Measurements from ENCODE around the gene GLP2R. TPM values are rescaled to one million over a fixed set of nuclear protein-coding genes. Genes with fewer than 3 reads are reported as not detected.

The GLP2R gene
- total RNA-seq, 1 donor: not detected

DNA sequence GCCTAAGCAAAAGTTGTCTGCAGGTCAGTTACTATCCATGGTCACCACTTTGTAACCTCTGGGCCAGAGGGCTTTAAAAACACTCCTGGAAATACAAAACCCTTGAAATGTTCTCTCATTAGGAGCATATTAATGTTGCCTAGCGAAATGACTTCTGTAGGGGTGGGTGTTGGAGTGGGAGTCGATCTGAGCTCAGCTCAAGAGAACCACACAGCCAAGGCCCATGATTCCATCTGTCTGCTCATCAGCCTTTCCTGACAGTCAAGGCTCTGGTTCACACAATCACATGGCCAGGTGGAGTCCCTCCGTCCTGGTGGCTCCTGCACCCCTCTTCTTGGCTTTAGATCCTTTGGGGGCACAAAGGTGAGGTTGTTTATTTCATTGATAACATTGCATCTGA, 52.6 kb downstream of the GLP2R start:
- TF ChIP-seq, protein P1, sequence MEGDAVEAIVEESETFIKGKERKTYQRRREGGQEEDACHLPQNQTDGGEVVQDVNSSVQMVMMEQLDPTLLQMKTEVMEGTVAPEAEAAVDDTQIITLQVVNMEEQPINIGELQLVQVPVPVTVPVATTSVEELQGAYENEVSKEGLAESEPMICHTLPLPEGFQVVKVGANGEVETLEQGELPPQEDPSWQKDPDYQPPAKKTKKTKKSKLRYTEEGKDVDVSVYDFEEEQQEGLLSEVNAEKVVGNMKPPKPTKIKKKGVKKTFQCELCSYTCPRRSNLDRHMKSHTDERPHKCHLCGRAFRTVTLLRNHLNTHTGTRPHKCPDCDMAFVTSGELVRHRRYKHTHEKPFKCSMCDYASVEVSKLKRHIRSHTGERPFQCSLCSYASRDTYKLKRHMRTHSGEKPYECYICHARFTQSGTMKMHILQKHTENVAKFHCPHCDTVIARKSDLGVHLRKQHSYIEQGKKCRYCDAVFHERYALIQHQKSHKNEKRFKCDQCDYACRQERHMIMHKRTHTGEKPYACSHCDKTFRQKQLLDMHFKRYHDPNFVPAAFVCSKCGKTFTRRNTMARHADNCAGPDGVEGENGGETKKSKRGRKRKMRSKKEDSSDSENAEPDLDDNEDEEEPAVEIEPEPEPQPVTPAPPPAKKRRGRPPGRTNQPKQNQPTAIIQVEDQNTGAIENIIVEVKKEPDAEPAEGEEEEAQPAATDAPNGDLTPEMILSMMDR (IDR thresholded peaks at IDR 0.05; ENCODE audit: insufficient read depth, low read length): no peak
- no peak overlapping the region for H3K4me3 ChIP-seq (ENCODE audit: low read depth, low read length)

DNA sequence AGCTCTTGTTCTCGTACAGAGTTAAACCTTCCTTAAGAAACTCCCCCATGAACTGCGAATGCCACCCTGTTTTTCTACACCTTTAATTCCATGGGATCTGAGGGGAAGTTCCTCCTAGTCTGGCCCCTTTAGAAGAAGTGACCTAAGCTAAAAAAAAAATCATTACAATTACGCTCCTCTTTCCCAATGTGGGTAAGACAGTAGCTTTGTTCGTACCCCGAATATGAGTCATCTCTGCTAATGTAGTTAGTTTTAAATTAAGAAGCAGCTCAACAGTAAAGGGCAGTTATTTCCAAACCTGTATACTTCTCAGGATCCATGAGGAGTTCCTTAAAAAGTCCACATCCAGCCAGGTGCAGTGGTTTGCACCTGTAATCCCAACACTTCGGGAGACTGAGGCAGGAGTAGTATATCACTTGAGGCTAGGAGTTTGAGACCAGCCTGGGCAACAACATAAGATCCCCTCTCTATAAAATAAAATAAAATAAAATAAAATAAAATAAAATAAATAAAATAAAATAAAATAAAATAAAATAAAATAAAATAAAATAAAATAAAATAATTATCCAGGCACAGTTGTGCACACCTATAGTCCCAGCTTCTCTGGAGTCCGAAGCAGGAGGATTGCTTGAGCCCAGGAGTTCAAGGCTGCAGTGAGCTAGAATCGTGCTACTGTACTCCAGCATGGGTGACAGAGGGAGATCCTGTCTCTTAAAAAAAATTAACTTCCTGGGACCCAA, 53.2 kb downstream of the GLP2R start:
- DNase-seq (ENCODE audit: low read depth): no peak
- TF ChIP-seq, protein P1 (IDR thresholded peaks at IDR 0.05; ENCODE audit: insufficient read depth, low read length): no peak

More for the DNA sequence above, 52.6 kb downstream of the GLP2R start:
- no peak for DNase-seq (ENCODE audit: low read depth)

DNA sequence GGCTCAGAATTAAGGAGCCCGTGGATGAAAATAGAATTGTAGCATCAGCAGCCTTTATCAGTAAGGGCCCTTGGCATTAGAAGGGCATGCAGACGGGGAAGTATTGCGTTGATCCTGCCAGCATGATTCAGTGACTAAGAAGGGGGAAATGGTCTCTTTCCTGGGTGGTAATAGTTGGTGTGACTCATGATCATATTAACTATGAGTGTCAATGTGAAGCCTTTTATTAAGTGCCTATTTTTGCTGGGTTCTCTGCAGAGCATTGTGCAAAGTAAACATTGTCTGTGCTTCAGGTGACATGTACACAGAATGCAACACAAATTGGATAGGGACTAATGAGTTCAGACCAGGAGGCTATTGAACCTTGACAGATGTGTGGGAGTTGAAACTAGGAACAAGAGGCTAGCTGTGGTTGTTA, 54.9 kb downstream of the GLP2R start:
- TF ChIP-seq, protein P1 (IDR thresholded peaks at IDR 0.05; ENCODE audit: insufficient read depth, low read length): no peak
- no peak for DNase-seq (ENCODE audit: low read depth)
- H3K4me3 ChIP-seq (ENCODE audit: low read depth, low read length): no peak overlapping the region

More for the DNA sequence above, 53.2 kb downstream of the GLP2R start:
- H3K4me3 ChIP-seq (ENCODE audit: low read depth, low read length): no peak overlapping the region

DNA sequence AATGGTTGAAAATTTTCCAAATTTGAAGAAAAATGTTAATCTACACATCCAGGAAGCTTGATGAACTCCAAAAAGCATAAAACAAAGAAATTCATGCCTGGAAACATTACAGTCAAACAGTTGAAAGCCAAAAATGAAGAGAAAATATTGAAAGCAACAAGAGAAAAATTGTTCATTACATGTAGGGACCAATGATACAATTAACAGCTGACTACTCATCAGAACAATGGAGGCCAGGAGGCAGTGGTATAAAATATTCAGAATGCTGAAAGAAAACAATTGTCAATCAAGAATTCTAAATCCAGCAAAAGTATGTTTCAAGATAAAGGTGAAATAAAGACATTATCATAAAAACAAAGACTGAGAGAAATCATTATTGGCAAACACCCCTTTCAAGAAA, 57.7 kb downstream of the GLP2R start:
- no peak overlapping the region for H3K4me3 ChIP-seq (ENCODE audit: low read depth, low read length)
- no peak for DNase-seq (ENCODE audit: low read depth)
- TF ChIP-seq, protein P1 (IDR thresholded peaks at IDR 0.05; ENCODE audit: insufficient read depth, low read length): no peak

DNA sequence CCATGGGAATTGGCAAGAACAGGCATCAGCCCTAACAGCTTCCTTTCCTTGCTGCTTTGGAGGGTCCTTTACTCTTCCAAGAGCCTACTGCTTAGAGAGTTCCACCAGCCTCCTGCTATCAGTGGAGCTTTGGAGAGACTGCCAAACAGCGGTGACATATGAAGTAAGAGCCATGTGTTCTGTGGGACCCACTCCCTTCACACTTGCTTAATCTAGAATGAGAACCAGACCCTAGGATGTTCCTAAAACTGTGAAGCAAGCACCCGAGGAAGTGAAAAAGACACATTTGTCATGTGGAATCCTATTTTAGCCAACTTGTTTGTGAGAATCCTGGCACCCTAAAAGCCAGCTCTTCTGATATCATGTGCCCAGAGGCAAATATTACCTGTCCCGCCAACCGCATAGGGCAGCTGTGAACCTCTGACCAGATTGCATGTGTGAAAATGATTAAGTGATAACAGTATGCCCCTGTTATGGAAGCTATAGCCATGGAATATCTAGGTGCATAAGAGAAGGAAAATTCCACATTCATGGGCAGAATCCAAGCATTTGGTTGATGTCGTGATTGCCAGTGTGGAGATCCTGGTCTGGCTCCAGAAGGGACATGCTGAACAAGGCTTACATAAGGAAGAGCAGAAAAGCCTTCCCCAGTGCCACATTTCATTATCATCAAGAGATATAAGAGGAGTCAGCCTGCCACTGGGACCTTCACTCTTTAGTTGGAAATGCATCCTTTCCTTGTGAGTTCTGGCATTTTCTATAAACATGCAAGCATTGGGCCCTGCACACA, 60.6 kb downstream of the GLP2R start:
- H3K4me3 ChIP-seq (ENCODE audit: low read depth, low read length): no peak overlapping the region
- TF ChIP-seq, protein P1 (IDR thresholded peaks at IDR 0.05; ENCODE audit: insufficient read depth, low read length): no peak
- DNase-seq (ENCODE audit: low read depth): no peak

DNA sequence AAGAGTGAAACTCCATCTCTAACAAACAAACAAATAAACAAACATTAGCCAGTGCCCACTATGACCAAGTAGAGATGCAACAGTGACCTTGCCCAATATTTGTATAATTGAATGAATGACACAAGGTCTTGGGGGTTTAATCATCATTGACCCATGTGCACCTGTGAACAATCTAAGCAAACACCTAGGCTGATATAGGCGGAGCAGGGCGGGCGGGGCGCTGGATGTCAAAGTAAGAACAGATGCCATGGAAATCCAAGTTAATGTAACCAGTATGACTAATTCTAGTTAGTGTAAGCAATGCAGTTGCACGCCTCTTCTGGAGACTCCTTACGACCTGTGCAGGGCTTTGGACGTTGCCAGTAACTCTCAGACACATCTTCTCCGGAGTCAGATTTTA, 61.8 kb downstream of the GLP2R start:
- TF ChIP-seq, protein P1 (IDR thresholded peaks at IDR 0.05; ENCODE audit: insufficient read depth, low read length): no peak
- no peak for DNase-seq (ENCODE audit: low read depth)
- H3K4me3 ChIP-seq (ENCODE audit: low read depth, low read length): no peak overlapping the region
